GM11168 (cell line): ENCODE measurements around the gene ATAT1.

ENCODE experiments used
- in situ Hi-C: fragments of 300-500 bp; cut with MboI; formaldehyde crosslinking; loops from one replicate; pipeline ENCODE4 v1.12.0; 2022; ENCODE audit warnings: low sequenced_read_pairs; ENCODE audit not compliant: unreplicated experiment

Gene ATAT1

DNA sequence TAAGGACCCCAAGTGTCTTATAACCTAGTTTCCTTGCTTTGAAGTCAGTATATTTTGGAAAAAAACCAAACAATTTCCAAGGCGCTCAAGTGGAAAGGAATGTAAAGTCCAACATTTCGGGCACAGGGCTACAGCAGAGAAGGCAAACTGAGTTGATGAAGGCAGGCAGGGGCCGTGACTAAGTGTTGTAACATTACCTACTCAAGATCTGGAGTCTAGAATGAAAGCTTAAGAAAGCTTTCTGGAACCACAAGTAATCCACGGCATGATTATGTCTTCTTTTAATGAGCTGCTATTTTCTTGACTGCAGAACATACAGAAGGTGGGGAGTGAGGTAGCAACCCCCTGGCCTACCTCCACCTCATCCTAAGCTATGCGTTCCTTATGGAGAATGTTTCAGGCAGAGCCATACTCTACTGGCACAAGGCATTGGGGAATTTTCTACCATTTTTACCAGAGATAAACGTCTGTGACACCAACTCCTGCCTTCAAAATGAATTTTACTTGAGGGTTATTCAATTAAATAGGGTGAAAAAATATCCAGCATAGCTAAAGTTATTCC is 13.9 kb upstream of the ATAT1 start:
- in situ Hi-C loops = no loop called here

DNA sequence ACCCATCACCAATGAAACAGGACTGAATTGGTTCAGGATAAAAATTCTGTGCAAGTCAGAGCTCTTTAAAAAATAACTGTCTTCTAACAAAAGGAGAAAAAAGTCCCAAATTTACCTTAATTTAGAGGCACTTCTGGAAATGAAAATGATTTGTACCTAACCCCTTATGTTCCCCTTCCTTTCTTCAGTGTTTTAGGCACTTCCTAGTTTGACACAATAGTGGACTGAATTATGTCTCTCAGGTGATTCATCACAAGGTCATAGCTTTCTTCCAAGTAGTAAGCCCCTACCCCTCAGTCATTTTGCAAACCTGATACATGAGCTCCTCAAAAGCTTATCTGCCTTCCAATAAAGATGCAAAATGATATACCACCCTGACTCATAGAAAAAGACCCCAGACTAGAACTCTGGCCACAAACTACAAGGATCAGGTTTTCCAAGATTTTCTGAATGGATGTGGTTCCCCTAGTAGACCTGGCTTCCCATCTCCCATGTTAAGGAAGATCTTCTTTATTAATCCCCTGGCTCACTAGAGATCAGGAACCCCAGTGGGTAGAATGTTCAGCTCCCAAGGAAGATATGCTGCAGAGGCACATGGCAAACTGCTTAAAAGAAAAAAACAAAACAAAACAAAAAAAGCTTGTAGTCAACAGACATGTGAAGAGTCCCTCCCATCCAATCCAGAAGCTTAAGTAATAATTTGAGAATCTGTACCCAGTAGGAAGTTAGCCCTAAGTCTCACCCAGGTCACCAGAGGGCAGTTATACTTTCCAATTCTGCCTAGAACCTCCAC is 13.2 kb upstream of the ATAT1 start:
- in situ Hi-C loops = no loop called here

DNA sequence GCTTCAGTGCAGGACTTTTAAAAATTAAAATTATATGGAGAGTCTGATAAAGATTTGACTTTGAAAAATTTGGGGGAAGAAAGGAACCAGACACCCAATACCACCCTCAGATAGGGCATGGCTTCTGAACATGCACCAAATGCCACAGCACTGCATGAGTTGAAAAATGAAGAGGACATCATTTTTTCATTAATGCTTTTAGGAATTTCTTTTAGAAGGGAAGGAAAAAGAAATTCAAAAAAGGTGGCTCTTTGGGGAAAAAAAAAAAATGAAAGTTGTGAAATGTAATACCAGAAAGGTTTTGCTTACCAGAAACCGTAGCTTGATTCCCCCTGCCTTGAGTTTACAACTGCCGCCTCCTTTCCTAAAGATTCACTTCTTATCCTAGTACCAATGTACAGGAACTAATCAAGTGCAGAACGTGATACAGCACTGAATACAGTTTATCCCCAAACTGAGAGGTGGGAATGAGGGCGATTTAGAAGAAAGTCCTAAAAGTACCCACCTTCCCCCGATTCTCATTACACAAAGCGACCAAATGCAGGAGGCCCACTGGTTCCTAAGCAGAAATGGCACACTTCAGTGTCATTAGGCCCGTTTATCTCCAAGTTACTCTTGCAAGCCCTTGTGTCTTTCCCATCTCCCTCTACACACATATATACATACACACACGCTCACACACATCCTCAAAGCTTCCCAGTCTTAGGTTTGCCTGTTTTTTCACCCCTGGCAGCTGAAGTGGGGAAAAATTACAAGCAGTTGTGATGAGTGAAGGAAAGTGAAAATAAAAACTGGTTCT is 12.4 kb upstream of the ATAT1 start:
- in situ Hi-C loops = no loop called here

DNA sequence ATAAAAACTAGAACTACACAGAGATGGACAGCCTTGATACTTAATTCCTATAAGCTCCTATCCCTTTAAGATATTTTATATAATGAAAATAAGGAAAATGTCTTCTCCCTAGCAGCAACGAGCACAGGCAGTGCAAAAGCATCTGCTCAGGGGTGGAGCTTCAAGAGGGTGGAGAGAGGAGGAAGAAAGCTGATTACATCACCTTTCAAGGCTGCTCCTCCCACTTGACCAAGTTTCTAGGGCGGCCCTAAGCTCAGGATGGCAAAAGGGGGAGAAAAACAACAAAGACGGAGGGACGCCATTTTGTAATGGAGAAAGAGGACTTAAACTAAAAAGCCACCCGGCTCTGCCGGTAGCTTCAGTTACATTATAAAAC is 11.8 kb upstream of the ATAT1 start:
- in situ Hi-C loops = no loop called here

DNA sequence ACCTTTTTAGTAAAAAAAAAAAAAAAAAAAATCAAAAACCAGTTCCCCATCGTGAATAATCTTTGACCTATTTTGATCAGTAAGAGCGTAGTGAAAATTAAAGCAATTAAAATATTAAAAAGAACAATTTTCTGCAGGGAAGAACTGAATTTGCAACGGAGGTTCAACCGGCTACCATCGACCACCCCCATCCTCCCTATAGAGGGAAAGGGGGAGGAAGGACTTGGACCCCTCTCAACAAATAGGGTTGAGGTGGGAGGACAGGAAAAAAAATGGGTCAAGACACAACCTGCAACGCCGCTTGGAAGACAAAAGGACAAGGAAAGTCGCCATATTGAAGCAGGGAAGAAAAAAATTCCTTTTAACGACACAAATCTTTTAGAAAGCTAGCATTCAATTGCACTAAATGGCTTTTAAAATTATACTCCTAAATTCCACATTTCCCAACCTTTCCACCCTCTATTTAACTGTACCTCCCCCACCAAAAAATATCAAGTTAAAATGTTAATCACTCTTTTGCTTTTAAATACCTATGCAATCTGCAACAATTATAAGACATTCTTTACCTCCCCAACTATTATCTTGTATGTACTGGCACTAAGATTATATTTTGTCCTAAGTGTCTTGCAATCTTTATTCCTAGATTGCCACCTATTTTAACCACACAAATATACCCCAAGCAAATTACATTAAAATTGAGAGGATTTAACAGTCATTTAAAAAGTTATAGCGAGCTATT is 11.3 kb upstream of the ATAT1 start:
- in situ Hi-C loops = no loop called here

DNA sequence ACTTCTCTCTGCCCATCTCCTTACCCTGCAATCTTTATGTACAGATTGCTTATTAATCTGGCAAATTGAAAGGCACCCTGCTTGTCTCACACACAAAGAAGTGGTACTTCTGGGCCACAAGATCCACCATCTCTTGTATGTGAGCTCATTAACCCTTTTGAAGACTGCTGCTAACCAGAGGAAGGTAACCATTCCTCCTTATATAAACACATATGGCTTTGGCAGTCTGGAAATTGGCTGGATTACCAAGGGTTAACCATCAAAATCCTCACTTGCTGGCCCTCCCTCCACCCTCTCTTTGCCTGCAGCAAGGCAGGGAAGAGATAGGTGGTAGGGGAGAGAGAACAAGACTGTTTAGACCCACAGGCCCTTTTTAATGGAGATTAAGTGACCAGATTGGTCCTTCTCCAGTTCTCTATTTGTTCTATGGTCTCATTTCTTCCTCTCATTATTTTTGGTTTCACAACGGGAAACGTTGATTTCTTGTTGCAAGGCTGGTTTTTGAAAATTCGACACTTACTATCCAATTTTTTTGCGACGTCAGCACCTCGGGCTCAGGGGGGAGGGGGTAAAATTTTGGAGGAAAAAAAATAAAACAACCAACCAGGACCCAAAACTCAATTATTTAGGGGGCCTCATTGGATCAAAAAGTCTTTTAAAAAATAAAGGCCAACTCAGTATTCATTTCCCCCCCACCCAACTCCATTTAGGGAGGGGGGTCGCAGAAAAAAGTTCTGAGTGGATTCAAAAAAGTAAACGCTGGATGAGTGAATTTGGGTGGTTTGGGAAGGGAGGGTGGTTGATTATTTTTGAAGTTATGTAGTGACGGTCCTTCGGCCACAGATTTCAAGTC is 10.5 kb upstream of the ATAT1 start:
- in situ Hi-C loops = no loop called here

DNA sequence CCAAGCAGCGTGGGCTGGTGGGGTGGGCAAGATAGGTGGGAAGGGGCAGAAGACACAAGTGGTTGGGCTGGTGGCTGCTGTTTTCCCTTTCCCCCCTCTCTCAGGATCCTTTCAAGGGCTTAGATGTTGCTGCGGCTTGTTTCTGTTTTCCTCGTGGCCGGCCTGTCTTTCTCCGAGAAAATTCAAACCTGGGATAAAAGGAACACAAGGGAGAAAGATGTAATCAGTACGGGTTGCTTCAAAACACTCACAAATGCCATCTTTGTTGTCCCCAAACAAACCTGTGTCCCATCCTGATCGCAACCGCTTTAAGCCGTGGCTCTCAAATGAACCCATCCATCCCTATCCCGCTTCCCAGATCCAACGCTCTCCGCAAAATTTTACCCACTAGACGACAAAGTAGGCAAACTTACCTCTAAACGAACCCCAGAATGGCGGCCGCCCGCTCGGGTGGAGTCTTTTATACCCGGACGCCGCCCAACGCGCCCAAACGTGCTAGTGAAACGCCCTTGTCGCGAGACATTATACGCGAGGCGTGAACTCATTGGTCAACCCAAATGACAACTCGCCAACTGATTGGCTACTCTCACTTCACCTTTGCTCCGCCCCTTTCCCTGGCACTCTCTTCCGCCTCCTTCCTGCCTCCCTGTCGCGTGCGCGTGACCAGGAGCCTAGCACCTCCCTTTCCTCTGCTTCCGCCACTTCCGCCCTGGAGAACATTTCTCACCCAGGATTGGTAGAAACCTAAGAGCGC is 9.7 kb upstream of the ATAT1 start, which contains the start of gene PPP1R10:
PPP1R10 (minus strand) TSS at position 433 of the 754 bp plus-strand sequence. CDS start 7,299 bp downstream, outside the sequence.
- in situ Hi-C loops = no loop called here

DNA sequence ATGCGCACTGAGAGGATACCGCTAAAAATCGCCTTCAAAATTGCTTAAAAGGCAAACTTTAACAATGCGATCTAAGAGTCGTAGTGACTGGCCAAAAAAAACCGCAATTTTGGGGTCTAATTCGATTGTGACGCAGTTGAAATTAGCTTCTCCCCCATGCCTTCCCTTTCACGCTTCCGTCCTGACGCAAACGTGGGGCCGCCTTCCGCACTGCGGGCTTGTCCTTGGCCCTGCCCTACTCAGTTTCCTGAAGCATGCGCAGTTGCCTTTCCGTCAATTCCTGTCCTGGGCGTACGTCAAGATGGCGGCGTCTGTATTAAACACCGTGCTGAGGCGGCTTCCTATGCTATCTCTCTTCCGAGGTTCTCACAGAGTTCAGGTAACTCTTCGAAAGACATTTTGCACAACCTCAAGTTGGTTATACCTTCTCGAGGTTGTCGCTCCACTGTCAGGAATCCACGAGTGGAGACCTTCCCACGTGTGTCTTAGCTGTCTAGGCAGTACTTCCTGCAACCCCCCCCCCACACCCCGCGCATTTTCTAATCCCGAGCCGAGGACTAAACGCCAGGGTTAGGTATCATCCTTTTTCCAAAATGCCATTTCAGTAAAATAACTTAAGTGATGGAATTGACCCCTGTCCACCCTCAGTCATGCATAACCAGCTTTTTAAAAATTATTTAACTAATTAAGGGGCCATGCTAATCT is 9.0 kb upstream of the ATAT1 start, which contains the start of gene MRPS18B:
MRPS18B (plus strand) TSS at position 276 of the 705 bp plus-strand sequence; CDS start at position 302, 26 bp downstream.
- in situ Hi-C loops = no loop called here

DNA sequence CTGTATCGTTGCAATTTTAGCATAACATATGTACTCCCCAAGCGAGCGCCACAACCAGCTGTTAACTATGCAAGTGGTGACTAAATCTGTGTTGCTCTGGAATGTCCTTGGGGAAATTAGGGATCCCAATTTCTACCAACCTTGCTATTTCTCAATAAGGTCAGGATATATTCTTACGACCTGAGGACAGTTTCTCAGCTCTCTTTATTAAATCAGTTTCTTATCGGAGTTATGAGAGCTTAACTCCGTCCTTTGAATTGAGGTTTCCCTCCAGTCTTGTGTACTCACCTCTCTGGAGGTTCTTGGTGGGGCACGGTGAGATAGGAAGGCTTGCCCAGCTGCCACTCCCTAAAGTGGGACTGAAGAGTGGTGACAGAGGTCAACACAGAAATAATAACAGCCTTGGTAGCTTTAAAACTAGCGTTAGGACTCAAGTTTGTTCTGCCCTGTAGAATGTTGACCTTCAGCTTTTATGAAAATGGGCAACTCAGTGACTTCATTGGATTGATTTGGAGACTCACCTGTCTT is 8.3 kb upstream of the ATAT1 start:
- in situ Hi-C loops = no loop called here

DNA sequence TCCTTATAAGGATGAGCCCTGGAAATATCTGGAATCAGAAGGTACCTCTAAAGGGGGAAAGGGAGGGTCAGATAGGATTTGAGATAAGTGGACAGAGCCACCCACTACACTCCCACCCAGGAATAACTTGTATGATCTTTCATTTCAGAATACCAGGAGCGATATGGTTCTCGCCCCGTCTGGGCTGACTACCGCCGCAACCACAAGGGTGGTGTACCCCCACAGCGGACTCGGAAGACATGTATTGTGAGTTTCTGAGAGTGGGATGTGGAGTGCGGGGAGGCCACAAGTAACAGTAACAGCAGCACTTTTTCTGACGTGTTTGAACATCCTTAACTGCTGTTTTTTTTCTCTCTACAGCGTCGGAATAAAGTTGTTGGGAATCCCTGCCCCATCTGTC is 7.1 kb upstream of the ATAT1 start:
- in situ Hi-C loops = no loop called here

DNA sequence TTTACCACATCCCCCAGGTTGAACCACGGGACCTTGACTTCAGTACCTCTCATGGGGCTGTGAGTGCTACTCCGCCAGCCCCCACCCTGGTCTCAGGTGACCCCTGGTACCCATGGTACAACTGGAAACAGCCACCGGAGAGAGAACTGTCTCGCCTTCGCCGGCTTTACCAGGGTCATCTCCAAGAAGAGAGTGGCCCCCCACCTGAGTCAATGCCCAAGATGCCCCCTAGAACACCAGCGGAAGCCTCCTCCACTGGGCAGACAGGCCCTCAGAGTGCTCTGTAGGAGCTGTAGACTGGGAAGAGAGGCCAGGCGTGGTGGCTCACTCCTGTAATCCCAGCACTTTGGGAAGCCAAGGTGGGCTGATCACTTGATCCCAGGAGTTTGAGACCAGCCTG is 1.2 kb upstream of the ATAT1 start:
- in situ Hi-C loops = no loop called here

DNA sequence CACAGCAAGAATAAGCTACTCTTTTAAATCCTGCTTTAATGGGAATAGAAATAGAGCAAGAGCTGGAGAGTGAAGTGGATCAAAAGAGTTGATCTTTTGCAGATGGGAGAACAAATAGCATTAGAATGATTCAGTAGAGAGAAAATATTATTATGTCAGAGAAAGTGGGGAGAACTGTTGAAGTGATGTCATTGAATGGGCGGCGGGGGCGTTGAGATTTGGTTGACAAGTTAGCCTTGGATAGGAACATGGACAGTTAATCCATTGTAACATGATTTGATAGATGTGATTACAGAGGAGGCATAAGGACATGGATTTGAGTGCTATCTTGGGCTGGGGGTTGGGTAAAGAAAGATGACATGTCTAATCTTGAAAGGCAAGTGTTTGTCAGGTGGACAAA is 9.2 kb downstream of the ATAT1 start:
- in situ Hi-C loops = no loop called here

DNA sequence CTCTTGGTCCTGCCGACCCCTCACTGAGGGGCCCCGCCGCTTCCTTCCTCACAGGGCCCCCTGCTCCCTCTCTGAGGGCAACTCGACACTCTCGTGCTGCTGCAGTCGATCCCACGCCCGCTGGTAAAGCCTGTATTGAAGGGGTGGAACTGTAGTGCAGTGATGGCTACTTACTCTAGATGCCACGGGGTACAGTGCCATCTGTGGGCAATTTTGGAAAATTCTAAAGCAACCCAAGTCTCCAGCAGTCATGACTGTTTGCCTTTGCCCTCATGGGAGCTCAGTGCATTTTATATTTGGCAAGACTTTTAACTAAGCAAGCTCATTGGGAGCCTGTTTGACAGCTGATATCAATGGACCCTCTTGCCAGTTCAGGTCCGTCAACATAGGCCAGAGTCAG is 13.8 kb downstream of the ATAT1 start:
- in situ Hi-C loops = no loop called here

DNA sequence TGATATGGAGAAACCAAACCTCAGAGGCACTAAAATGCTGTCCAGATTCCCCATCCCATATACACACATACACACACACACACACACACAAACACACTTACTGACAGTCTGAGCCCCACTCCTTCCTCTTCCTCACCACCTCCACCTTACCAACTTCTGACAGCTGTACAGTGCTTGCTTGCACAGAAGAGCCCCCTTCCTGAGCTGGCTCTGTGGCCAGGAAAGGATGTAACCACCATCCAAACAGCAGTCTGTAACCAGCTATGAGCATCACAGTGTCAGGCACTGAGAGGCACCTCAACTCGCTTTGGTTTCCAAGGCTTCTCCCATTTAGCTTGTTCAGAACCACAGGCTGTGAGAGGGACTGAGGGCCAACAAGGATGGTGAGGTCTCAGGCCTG is 14.4 kb downstream of the ATAT1 start:
- in situ Hi-C loops = no loop called here

DNA sequence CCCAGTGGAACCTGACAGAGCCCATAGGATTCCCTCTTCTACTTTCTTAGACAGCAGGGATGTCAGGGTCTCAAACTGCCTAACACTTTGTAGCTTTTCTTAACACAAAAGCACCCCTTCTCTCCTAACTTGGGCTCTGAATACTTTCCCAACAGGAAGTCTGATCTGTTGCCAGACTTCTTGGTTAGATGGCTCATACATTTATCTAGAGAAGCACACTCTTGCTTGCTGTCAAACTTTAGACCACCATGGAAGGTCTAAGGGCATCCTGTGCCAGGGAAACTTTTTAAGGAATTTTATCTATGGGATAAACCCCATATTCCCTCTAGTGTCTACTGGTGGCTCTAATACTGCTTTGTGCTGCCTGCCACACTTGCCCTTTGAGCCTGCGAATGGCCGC is 17.0 kb downstream of the ATAT1 start:
- in situ Hi-C loops = no loop called here

DNA sequence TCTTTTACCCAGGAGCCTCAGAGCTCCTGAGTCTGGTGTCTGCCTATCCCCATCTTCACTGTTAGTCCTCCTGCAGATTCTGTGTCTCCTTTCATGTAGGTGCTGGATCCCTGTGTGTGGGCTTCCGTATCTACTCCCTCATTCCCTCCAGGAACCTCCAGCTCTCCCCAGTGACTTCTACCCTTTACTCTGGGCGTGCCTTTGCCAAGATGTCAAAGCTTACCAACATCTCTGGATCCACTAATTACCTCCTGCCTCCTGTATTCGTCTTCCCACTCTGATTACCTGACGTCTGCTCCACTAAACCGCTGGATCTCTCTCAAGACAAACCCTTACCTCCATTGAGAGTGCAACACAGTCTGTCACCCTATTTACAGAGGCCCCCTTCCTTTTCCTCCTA is 18.1 kb downstream of the ATAT1 start:
- in situ Hi-C loops = no loop called here

DNA sequence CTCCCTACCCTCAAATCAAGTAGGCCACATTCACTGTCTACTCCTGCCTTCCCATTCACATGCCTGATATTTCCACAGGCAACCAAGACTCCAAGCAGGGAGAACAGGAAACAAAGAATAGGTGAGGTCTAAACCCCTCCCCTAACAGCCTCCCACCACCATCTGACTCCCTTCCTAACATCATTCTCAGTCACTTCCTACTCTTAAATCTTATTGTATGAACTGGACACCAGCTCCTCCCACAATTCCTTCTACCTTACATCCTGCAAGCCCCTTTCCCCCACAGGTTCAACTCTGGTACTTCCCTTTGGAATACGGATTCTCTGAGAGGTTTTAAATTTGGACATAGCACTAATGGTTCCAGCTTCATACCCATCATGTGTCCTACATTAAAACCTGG is 19.3 kb downstream of the ATAT1 start:
- in situ Hi-C loops = no loop called here
